NT2/D1 (cell line): ENCODE results near the gene PTPRF.

Experiments
- DNase-seq: peaks from one replicate; pipeline ENCODE4 v3.0.0-alpha.2; 2011; ENCODE audit warnings: low read depth, low spot score
- H3K27me3 ChIP-seq: 2 replicates; pipeline ENCODE4 v1.6.0; 2011; ENCODE audit warnings: mild to moderate bottlenecking; ENCODE audit not compliant: insufficient read length, insufficient read depth
- H3K36me3 ChIP-seq: 2 replicates; pipeline ENCODE4 v1.6.1; 2011; ENCODE audit warnings: mild to moderate bottlenecking, low read length, mixed read lengths; ENCODE audit not compliant: insufficient read depth, insufficient read length
- H3K4me1 ChIP-seq: 2 replicates; pipeline ENCODE4 v1.5.1; 2011; ENCODE audit not compliant: insufficient read depth, insufficient read length
- H3K4me3 ChIP-seq: 2 replicates; pipeline ENCODE4 v1.5.1; 2011; ENCODE audit warnings: low read depth; ENCODE audit not compliant: insufficient read length
- H3K9ac ChIP-seq: 2 replicates; pipeline ENCODE4 v1.6.0; 2011; ENCODE audit warnings: low read depth; ENCODE audit not compliant: insufficient read length
- H3K9me3 ChIP-seq: 2 replicates; pipeline ENCODE4 v1.5.1; 2011; ENCODE audit warnings: mild to moderate bottlenecking, low read length; ENCODE audit not compliant: insufficient read depth
- SUZ12 ChIP-seq: IDR thresholded peaks from 2 replicates; pipeline ENCODE4 v1.6.1; 2011; ENCODE audit not compliant: insufficient read length, insufficient read depth; ENCODE audit errors: extremely low read depth
- YY1 ChIP-seq: IDR thresholded peaks from 2 replicates; pipeline ENCODE4 v1.6.1; 2011; ENCODE audit not compliant: insufficient read length, insufficient read depth
- ZNF274 ChIP-seq: IDR thresholded peaks from 2 replicates; pipeline ENCODE4 v1.6.1; 2011; ENCODE audit warnings: mild to moderate bottlenecking, low read depth, low read length

The PTPRF gene

GRCh38 chr1:43619314-43619790, 88.7 kb downstream of the PTPRF start:
- no peaks in the 10 kb centered on the region for H3K27me3 ChIP-seq
- H3K4me1 ChIP-seq: peaks cover 4% of the 10 kb centered on the region
- no peak overlapping the region for H3K9ac ChIP-seq
- H3K9me3 ChIP-seq: no peaks in the 10 kb centered on the region
- H3K4me3 ChIP-seq: no peak overlapping the region
- H3K36me3 ChIP-seq: peaks cover 94% of the 10 kb centered on the region
- TF ChIP-seq SUZ12 (no peak), YY1 (no peak), ZNF274 (no peak)
- DNase-seq: no peak

GRCh38 chr1:43619996-43620920, 89.6 kb downstream of the PTPRF start:
- Histone ChIP-seq H3K36me3 (peaks cover 96% of the 10 kb centered on the region), H3K4me3 (no peak overlapping the region), H3K9ac (no peak overlapping the region), H3K27me3 (no peaks in the 10 kb centered on the region), H3K9me3 (no peaks in the 10 kb centered on the region), H3K4me1 (peaks cover 4% of the 10 kb centered on the region)
- no peak for TF ChIP-seq SUZ12
- no peak for TF ChIP-seq YY1
- no peak for TF ChIP-seq ZNF274
- no peak for DNase-seq

- no peak overlapping the region for H3K4me3 ChIP-seq
- no peak for DNase-seq
- peaks cover 4% of the 10 kb centered on the region for H3K4me1 ChIP-seq
- no peak for TF ChIP-seq SUZ12
- no peak overlapping the region for H3K9ac ChIP-seq
- H3K9me3 ChIP-seq: no peaks in the 10 kb centered on the region
- no peaks in the 10 kb centered on the region for H3K27me3 ChIP-seq
- peaks cover 94% of the 10 kb centered on the region for H3K36me3 ChIP-seq
Observed at GRCh38 chr1:43620956-43621355, 90.3 kb downstream of the PTPRF start.

GRCh38 chr1:43621386-43621785, 90.7 kb downstream of the PTPRF start:
- DNase-seq: no peak
- Histone ChIP-seq H3K36me3 (peaks cover 90% of the 10 kb centered on the region), H3K9ac (no peak overlapping the region), H3K27me3 (no peaks in the 10 kb centered on the region), H3K4me1 (peaks cover 4% of the 10 kb centered on the region), H3K9me3 (no peaks in the 10 kb centered on the region), H3K4me3 (no peak overlapping the region)
- no peak for TF ChIP-seq YY1
- TF ChIP-seq ZNF274: no peak
- no peak for TF ChIP-seq SUZ12

GRCh38 chr1:43621861-43622260, 91.2 kb downstream of the PTPRF start:
- no peak for DNase-seq
- no peaks in the 10 kb centered on the region for H3K27me3 ChIP-seq
- TF ChIP-seq SUZ12 (no peak), YY1 (no peak), ZNF274 (no peak)
- H3K36me3 ChIP-seq: peaks cover 85% of the 10 kb centered on the region
- H3K4me1 ChIP-seq: peaks cover 4% of the 10 kb centered on the region
- H3K4me3 ChIP-seq: no peak overlapping the region
- no peaks in the 10 kb centered on the region for H3K9me3 ChIP-seq
- H3K9ac ChIP-seq: no peak overlapping the region

- Histone ChIP-seq H3K9ac (no peak overlapping the region), H3K4me3 (no peak overlapping the region), H3K9me3 (no peaks in the 10 kb centered on the region), H3K4me1 (peaks cover 4% of the 10 kb centered on the region), H3K36me3 (peaks cover 79% of the 10 kb centered on the region), H3K27me3 (no peaks in the 10 kb centered on the region)
- DNase-seq: no peak
- TF ChIP-seq YY1: no peak
- no peak for TF ChIP-seq ZNF274
- no peak for TF ChIP-seq SUZ12
Observed at GRCh38 chr1:43622471-43622870, 91.8 kb downstream of the PTPRF start.

GRCh38 chr1:43622901-43623780, 92.5 kb downstream of the PTPRF start:
- Histone ChIP-seq H3K36me3 (peaks cover 73% of the 10 kb centered on the region), H3K4me1 (peaks cover 4% of the 10 kb centered on the region), H3K4me3 (no peak overlapping the region), H3K9me3 (no peaks in the 10 kb centered on the region), H3K9ac (no peak overlapping the region), H3K27me3 (no peaks in the 10 kb centered on the region)
- TF ChIP-seq ZNF274: no peak
- TF ChIP-seq YY1: no peak
- no peak for TF ChIP-seq SUZ12
- no peak for DNase-seq
